Measurements from ENCODE around the gene ZSWIM6.

ZSWIM6 gene

DNA sequence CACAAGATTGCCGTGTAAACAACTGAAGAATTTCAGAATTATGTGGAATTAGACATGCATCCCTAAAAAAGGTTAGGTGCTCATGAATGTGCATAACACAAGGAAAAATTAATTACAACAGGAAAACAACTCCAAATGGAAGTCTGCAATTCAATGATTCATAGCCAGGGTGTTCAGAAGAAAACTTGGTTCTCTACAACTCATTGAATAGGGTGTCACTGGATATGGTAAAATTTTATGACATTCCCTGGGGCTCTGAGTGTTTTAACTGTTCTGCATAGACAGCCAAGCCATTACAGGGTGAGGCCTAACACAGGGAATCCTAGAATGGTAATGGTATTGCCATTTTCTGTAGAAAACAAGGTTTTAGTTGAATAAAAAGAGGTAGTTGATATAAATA is 24.4 kb upstream of the ZSWIM6 start:
- no peak for DNase-seq

DNA sequence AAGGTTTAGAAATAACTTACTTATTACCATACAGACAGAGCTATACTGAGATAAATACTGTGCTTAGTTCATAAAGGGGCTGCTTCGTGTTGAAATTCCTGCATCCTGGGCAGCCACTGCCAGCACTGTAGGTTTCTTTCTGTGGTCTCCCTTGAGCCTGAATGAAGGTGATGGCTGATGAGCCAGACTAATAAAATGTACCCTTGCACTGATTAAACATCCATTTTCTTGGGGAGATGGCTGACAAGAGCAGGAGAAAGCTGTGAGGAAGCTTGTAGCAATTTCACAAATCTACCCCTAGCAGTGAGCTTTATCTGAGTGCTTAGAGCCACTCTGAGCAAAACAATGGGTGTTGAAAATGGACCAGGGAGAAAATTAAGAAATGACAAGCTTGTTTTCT is 23.3 kb upstream of the ZSWIM6 start:
- no peak for DNase-seq

DNA sequence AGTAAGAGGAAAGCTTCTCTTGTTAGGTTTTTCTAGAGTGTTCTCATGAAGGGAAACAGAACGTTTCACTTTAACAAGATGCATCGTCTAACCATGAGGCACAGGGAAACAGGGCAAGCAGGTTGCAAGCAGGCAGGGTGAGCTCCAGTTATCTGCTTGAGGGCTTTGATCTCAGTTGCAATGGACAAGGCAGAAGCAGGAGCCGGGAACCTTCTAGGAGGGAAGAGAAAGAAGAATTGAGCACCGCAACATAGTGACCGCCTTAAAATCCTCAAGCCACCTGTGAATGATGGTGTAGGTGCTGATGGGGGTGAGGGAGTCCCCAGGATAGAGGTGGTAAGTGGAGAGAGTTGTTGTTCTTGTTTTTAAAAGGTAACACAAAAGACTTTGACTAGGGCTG is 22.9 kb upstream of the ZSWIM6 start:
- DNase-seq = no peak

- DNase-seq = no peak
These were observed 20.9 kb upstream of the ZSWIM6 start for GRCh38 chr5:61311056-61311610.

DNA sequence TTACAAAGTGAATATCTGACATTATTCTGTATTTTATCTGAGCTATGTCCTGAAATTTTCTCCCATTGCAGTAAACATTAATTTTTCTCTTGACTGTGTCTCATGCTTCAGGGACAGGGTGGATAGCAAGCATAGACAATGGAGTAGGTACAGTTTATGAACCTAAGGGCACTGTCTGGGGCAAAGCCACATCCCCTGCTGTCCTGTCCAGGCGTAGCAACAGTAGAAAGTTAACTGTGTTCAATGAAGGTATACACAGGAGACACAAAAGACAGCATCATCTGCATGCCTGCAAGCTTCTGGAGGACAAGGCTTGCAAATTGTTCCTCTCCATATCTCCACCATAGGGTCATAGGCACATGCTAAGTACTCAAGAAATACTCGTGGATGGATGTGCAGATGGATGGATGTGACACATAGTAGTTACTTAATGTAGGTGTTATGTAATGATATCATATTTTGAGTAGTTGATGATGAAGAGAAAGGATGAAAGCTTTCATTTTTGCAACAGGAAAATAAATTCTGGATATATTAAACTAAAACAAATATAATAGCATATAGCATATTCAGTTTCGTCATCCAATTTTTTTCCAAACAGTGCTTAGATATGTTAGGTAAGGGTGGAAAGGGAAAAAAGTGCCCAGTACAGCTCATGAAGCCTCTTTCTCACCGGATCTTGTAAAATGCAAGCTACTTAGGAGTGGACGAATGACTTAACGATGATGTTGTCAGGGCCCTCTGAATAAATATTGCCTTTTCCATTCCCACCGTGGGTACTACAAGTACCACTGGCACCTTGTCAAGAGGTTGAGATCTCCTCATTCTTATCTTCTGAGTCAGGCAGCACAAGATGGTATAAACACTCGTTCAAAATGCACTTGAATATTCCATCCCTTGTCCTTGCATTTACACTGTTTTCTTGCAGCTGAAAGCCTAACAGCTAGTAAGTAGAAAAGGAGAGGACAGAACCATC is 19.9 kb upstream of the ZSWIM6 start:
- DNase-seq = no peak

- DNase-seq = no peak
These were observed 17.9 kb upstream of the ZSWIM6 start for GRCh38 chr5:61313960-61314681.

GRCh38 chr5:61318376-61318775 is 13.7 kb upstream of the ZSWIM6 start:
- no peak for DNase-seq

DNA sequence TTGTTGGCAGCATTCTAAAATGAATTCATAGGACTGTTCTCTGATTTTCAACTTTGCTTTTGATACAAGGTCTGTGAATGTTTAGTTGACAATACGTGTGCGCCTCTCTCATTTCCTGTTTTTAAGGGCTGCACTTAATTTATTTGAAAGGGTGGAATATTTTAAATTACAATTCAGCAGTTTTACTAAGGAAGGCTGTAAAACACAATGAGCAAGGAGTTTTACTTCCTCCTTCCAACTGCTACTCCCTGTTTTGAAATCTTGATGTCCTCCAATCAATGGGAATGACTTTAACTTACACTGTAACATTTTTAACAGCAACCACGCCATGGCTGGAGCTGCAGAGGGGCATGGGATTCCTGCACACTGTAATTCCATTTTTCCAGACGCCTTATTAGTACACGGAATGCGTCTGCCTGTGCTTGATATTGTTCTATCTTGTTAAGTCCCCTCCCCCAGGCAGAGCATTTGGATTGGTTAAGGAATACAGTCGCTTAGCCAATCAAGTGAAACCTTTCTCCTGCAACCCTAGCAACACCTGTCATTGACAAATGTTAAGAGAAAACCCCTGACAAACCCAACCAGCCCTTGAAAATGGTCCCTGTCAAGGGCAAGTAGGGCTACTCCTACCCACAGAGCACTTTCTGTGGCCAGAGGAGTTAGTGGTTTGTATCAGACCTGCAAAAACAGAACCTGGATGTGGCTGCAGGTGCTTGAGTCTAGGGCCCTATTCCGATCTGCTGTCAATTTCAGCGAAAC is 12.5 kb upstream of the ZSWIM6 start:
- DNase-seq = no peak

DNA sequence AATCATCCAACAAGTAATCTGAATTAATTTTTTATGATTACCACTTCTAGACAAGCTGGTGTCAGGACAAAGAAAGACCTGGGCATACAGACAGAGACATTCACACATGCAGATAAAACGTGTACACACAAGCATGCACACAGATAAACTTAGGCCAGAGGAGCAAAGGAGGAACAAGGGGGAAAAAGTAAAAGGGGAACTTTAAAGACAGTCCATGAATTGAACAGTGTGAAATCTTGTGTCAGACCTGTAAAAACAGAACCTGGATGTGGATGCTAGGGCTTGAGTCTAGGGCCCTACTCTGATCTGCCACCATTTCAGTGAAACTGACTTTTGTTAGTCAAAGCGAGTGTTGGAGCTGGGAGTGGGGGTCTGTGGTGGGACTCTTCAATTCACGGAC is 11.2 kb upstream of the ZSWIM6 start:
- no peak for DNase-seq

GRCh38 chr5:61321669-61322068 is 10.4 kb upstream of the ZSWIM6 start:
- no peak for DNase-seq

DNA sequence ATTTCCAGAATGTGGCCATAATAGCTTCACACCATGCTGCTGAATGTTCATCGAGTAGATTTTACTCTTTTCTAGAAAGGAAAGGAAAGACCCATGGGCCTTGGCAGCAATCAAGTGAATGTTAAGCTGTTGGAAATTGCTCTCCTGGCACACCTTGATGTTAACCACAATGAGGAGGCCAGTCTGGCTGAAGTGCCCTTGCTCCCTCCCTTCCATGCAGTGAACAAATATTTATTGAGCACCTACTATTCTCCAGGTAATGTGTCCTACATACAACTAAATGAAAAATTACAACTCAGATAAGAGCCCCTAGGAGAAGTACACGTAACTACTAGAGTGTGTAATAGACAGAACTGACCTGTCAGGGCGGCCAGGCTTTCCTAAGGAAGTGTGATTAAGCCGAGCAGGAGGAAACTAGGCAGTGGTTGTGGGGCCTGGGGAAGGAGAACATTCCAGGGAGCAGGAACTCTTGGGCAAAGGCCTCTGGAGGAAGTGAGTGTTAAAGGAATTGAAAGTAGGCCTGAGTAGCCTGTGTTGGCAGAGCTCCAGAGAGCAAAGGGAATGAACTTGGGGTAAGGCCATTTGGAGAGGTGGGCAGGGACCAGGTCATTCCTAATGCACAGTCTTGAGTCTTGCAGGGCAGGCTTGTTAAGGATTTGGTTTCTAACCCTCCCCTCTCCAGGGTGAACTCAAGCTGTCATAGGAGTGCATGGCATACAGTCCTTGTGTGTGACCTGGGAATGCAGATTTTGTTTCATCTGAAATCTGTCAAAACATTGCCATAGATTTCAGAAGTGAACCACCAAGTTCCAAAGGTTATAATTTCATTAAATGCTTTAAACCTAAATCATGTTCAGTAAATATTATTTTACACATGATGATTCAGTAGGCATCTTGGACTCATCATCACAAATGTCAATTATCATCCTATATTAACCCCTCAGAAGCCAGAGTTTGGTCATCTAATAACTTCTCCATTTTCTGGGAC is 9.0 kb upstream of the ZSWIM6 start:
- no peak for DNase-seq

GRCh38 chr5:61327760-61328753 is 4.0 kb upstream of the ZSWIM6 start:
- no peak for DNase-seq

GRCh38 chr5:61328791-61329549 is 3.1 kb upstream of the ZSWIM6 start:
- DNase-seq = no peak

GRCh38 chr5:61329550-61330128 is 2.4 kb upstream of the ZSWIM6 start:
- DNase-seq = no peak

GRCh38 chr5:61330341-61330844 is 1.7 kb upstream of the ZSWIM6 start:
- DNase-seq = no peak

DNA sequence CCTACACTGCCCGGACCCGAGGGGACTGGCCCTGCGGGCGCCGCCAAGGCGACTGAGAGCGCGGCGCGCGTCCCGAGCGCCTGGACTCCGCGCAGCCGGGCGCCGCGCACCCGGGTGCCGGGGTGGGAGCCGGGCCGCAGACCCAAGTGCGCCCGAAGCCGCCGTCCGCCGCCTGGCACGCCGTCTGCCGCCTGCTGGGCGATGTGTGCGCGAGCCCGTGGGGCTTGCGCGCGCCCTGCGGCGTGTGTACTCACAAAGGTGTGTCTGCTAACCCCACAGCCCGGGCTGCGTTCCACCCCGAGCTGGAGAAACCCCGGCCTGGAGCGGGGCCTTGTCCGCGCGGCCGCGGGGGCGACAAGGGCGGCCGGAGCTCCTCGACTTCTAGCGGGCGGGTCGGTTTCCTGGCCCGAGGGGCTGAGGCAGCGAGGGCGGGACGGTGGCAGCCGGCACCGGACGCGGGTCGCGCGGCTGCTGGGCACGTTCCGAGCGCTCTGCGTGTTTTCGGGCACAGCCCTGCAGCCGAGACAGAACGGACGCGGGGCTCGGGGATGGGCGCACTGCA is 1.1 kb upstream of the ZSWIM6 start:
- DNase-seq = peak; percentile 39

- no peak for DNase-seq
These were observed 296 bp downstream of the ZSWIM6 start for GRCh38 chr5:61332358-61332749.

GRCh38 chr5:61332851-61333320 is 828 bp downstream of the ZSWIM6 start:
- DNase-seq = no peak

Data from NCI-H510A (cell line).